Activated T-cell treated with anti-CD3 and anti-CD28 coated beads for 48 hours (primary cell): ENCODE data around the gene FAM174C.

Experiments
- DNase-seq: peaks from one replicate; pipeline ENCODE4 v3.0.0-alpha.2; 2020; ENCODE audit warnings: low read depth

The FAM174C gene

DNA sequence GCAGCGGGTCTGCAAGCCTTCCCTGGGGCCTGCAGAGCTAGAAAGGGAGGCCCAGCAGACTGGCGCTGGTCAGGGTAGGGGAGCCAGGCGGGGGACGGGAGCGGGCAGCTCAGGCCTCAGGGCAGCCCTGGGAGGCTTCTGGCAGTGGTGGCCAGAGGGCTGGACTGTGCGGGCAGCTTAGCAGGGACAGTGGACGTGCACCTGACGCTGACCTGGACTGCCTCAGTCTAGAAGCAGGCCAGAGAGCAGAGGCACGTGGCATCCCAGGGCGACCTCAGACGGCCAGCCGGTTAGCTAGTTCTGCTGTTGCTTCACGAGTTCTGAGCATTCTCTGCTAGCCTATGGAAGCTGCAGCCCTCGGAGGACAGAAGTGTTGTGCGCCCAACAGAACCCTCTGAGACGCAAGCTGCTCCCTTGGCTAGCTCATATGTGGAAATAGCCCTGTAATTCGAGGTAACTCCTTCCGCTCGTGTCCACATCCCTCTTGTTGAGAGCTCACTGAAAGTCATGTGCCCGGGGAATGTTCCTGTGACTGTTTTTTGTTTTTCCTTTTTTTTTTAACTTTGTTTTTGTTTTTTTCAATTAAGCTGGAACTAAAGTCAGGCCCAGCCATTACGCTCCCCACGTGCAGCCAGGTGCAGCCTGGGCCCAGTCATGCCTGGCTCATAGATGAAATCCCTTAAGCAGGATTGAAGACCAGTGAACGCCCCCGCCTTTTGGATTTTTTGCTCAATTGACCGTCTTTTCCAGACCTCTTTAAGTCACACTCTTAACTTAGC, 1.9 kb upstream of the FAM174C start:
- DNase-seq: no peak

DNA sequence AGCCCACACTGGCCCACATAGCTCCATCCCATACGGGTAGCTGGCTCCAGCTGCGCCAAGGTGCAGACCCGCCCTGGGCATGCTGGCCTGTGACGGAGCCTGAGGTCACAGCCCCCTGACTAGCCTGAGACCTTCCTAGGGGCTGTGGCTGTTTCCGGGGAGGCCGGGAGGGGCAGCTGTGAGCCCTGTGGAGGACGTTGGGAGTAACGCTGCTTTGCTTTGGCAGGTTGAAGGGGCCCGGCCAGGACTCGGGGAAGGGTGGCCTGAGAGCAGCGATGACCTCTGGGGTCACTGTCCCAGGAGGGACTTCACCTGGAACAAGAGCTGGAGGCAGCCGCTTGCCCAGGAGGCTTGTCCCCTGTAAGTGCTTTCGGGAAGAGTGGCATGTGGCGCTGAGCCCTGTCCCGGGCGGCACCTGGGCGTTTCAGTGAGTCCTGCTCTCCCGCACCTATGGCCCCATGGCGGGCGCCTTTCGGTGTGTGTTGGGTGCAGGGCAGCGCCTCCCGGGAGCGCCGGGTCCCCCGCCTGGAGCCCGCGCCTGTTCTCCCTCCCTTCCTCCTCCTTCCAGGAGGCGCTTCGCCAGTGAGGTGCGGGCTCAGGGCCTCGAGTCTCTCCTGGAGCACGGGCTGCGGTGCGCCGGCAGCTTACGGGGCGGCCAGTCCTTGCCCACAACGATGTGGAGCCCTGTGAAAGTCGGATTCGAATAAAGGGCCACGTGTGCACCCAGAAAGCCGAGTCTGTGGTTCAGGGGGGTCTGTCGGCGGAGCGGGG, 1.1 kb upstream of the FAM174C start:
- no peak for DNase-seq

DNA sequence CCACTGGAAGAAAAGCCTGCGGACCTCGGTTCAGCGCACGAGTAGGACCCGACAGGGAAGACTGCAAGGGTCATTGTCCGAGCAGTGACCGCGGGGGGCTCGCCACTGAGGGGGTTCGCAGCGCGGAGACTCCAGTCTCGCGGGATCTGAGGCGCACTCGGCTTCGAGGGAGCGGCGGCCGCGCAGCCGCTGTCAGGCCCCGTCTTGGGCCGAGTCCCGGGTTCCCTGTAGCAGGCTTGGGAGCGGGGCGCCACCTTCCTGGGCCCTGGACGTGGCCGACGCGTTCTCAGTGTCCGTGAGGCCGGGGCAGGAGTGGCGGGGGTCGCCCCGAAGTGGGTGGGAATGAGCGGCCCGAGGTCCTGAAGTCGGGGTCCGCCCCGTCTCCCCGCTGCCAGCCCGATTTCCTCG, 474 bp upstream of the FAM174C start:
- no peak for DNase-seq

DNA sequence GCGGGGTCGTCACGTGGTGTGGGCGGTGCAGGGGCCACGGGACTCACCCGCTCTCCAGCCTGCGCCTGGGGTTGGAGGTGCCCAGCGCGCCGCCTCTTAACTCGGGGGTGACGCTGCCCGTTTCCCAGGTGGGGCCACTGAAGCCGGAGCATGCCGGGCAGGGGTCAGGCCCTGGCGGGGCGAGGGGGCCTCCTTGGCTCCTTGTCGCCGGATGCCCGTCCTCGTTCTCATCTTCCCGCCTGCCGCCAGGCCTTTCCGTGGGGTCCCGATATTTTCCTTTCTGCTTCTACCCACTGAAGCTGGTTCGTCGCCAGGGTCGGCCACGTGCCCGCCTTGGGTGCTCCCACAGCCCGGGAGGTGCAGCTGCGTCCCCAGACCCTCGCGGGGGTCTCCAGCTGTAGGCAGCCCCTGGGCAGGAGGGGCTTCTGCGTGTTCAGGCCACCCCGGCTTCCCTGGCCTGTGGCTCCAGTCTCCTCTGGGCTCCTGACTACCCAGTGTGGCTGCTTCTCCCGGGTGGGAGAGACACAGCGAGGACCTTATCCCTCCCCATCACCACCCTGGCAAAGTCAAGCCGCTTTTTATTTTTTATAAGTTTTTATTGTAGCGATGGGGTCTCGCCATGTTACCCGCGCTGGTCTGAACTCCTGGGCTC, 772 bp downstream of the FAM174C start:
- DNase-seq: no peak

DNA sequence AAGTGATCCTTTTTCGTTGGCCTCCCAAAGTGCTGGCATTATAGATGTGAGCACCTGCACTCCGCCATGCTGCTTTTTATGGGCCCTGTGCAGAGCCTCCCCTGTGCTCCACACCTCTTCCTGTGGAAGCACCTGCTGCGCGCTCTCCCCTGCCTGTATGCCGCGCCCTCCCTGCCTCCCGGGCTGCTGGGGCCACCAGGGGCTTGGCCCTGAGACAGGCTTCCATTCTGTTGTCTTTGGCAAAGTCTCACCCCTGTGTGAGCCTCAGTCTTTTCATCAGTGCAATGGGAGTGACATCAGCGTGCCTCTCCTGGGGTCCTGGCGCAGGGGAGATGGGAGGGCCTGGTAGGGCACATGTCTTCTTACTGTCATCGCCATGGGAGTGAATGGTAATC, 1.3 kb downstream of the FAM174C start:
- DNase-seq: peak; percentile 33

DNA sequence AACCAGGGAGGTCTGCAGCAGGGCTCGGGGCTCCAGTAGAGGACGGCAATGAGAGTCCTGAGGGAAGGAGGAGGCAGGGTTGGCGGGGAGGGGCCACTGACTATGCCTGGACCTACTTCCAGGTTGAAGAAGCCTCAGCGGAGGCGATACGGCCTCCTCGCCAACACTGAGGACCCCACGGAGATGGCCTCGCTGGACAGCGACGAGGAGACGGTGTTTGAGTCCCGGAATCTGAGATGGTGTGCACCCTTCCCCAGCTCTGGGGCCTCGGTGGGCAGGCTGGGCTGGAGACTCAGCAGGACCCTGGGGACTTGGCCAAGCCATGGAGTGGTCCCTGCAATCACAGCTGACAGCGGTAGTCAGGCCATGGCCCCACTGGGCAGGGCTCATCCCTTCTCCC, 1.7 kb downstream of the FAM174C start:
- DNase-seq: no peak

DNA sequence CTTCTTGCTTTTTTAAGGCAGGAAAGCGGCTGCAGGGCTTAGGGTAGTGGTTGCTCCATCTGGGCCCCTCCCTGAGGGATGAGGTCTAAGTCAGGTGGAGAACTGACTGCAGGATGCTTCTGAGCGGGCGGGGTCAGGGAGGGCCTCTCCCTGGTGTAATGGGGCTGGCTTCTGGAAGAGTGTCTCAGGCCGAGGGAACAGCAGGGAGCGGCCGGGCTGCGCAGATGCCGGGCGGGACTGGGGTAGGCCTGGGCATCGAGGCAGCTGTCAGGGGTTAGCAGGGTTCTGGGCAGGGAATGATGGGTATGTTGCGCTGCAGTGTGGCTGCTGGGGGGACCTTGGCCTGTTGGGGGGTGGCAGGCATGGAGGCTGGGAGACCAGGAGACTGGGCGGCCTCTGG, 2.7 kb downstream of the FAM174C start:
- no peak for DNase-seq

DNA sequence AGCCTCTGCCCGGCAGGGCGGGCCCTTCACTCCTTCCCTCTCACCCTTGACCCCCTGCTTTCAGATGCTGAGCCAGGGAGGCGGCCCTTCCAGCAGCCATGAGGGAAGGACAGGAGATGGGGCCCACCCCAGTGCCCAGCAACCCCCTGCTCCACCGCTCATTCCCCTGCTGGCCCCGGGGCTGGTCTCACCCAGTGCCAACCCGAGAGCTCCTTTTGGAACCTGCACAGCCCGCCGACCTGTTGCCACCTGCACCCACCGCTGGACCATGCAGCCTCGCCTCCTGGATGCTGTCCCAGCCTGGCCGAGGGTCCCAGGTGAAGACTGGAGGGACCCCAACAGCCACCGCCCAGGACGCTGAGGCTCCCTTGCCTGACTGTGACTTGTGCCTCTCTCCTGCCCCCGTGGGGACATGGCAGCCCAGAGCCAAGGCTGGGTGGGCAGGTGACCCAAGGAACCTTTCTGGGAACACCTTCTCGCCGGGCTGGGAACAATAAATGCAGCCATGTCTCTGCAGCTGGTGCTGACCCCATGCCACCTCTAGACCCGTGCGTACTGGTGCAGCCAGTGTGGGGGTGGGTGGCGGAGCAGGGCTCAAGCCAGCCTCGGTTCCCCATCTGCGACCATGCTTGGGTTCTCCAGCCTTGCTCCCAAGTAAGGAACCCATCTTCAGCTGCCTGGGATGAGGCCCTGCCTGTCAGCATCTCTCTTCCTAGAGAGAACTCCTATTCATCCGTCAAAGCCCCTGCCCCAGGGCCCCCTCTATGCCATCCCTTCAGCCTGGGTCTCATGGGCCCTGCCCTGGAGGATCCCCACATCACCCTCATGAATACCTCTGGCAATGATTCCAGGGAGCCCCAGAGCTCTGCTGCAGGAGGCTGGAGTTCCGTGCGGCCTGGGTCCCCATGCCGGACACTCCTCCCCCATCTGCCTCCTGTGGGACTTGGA, 3.7 kb downstream of the FAM174C start:
- no peak for DNase-seq

DNA sequence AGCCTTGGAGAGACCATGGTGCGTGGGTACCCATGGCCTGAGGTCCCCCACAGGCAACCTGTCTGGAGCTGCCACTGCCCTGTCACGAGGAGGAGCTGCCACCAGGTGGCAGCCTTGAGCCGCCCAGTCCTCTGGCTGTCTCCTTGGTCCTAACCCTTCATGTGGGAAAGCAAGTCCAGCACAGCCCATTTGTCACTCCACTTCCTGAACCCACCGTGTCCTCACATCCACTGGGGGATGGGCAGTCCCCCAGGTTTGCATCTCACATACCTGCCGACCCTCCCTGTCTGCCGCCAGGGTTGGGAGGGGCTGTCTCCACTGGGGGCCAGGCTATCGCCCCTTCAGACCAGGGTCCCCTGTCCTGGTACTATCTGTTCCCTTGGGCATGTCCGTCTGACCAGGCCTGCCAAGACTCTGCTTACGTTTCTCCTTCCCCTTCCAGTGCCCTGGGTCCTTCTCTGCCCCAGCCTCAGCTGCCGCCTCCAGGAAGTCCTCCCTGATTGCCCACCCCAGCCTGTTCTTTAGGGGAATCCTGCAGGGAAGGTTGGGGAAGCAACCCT, 4.5 kb downstream of the FAM174C start:
- peak; percentile 81 for DNase-seq

DNA sequence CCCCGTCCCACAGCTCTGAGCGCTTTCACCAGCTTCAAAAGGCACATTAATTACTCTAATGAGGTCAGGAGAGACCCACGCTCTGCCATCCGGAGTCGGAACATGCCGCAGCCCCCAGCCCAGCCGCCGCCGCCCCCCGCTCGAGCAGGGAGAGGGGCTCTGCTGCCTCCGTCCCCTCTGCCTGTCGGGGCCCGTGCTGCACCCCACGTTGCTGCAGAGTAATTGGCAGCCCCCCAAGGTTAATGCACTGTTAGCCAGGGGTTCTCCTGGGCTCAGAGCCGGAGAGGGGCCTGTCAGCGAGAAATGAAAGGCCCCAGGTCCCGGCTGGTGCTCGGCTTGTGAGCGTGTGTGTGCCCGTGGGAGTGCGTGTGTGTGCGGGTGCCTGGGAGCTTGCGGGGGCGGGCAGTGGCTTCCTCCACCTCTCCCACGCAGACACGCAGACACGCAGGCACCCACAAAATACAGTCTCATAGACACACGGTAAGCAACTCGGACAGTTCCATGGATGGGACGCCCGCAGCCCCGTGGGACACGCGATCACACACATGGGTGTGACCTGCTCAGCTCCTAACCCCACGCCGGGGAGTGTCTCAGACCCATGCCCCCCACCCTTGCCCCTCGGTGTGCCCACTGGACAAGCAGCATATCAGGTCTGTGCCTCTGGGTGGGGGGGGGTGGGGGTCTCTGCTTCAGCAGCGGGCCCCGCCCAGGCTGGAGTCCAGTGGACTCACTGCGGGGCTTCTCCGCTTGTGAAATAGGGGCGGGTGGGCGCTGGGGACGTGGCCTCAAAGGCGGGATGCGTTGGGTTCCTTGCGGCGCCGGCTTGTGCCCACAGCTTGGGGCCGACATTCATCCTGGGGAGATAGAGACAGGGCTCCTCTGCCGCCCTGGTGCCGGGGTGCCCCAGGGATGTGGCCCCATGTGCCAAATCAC, 5.6 kb downstream of the FAM174C start:
- DNase-seq: no peak

DNA sequence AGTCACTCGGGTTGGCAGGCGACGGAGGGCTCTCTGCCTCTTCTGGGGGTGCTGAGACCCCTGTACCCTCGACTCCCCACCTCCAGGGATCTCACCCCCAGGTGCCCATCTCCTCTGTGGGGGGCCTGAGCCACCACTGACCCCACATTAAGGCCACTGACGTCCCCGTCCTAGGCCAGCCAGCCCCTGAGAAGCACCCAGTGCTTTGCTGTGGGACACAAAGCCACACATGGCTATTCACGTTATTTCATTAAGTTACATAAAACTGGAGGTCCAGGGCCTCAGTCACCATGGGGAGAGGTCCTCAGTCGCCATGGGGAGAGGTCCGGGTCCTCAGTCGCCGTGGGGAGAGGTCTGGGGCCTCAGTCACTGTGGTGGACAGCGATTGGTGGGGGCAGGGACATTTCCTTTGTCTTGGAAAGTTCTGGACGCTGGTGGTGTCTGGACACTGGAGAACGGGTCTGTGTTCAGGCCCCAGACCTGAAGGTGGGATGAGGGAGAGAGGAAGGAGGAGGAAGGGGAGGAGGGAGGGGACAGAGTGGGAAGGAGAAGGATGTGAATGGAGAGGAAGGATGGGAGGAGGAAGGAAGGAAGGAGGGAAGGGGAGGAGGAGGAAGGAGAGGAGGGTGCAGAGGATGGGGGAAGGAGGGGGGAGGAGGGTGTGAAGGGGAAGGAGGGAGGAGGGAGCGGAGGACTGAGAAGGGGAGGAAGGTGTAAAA, 6.4 kb downstream of the FAM174C start:
- no peak for DNase-seq

DNA sequence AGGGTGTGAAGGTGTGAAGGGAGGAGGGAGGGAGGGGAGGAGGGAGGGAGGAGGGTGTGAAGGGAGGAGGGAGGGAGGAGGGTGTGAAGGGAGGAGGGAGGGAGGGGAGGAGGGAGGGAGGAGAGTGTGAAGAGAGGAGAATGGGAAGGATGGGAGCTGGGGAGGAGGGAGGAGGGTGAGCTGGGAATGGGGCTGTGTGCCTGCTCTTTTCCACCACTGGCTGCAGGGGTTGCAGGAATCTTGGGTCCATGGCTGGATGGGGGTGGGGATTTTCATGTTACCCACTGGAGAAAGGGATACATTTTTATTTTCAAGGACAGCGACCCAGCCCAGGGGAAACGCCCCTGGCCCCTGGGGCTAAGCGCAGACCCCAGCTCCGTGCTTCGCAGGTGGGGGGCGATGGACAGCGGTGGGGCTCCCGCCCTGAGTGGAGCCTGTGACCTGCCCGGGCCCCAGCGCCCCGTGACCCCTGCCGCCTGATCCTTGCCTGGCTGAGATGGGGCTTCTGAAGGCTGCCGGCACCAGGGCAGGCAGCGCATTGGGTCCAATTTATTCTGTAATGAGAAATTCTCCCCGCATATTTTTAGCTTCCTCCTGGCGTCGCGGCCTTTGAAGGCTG, 7.4 kb downstream of the FAM174C start:
- no peak for DNase-seq

DNA sequence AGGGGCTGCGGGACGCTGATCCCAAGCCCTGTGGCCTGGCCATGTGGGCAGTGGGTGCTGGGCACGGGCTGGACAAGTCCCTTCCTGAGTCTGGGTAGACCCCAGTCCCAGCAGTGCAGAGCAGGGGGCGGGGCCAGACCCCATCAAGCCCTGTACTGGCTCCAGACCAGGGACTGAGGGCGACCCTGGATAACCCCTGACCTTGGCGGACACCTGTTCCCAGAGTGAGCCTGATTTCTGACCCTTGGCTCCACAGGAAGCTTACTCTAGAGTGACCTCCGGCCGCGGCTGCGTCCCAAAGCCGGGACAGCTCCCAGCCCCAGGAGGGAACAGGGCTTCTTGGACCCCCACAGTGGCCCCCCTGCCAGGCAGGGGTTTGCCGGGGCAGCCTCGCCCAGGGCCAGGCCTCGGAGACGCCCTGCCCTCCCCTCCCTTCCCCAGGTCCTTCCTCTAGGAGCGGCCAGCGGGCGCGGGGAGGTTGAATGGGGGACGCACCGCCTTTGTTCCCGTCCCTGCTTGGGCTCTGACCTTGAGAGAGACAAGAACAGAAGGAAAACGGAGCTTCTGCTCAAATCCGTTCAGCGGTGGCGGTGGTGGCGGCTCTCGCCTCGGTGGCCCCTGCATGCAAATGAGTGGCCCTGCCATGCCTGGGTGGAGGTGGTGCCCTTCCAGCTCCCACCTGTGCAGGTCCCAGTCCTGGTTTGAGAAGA, 8.0 kb downstream of the FAM174C start:
- DNase-seq: no peak

DNA sequence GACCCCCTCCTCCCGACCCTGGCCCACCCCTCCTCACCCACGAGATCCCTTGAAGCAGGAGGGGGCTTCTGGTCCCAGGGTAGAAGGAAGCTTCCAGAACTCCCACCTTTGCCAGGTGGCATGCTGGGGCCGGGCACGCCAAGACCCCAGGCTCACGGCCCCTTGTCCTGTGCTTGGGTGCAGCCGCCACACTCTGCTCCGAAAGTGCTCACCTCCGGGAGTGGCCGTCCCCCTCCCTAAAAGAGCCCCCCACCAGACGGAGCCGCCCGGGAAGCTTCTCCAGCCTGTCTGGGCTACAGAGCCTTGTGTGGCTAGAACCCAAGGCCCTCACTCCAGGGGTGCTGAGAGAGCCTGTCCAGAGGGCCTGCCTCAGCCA, 8.6 kb downstream of the FAM174C start:
- DNase-seq: no peak

DNA sequence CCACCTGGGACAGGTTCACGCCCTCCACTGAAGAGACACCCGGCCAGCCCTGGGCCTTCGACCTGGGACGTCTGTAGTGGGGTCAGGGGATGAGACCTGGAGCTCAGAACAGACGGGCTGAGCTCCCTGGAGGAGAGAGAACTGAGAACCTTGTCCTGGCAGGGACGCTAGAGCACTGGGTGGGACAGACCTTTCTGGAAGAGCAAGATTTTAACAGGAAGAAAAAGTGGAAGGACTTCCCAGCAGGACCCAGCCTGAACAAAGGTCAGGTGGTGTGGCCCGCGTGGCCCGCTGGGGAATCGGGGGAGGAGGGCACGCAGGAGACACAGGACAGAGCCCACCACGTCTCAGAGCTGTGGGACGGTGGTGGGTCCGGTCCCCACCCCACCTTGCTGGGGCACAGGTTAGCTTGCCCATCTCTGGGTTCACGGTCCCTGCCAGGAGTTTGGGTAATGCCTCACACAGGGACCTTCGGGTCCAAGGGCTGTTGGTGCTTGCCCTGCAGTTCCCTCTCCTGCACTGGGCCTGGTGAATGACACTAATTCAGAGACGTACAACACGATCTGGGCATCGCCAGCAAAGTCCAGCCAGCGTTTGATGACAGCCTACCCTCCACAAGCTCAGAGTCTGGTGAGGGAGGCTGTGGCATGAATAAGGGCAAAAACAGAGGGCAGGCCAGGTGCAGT, 9.1 kb downstream of the FAM174C start:
- DNase-seq: no peak

DNA sequence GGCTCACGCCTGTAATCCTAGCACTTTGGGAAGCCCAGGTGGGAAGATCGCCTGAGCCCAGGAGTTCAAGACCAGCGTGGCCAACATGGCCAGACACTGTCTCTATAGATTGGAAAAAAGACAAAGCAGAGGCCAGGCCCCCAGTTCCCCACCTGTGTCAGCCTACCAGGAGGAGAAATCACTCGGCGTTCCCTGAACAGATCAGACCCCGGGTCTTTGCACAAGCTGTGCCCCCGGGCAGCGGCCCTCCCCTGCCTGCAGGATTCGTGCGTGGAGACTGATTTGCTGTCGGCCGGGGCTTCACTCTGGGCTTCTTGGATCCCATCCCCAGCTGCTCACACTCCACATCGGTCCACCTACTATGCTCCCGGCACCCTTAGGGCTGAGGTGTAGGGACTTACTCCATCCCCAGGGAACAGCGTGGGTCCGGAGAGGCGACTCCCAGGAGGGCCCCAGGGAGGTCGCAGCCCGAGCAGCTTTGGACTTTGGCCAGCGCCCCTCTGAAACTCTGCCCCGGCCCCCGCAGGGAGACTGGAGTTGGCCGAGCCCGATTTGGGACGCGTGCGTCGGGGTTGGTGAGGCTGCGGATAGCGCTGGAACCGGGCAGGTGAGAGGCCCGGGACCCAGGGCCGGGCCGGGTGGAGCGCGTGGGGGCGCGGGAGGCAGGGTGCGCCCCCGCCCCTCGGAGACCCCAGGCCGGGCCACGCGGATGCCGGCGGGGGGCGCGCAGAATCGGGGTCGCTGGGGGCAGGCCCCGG, 9.8 kb downstream of the FAM174C start:
- DNase-seq: no peak

DNA sequence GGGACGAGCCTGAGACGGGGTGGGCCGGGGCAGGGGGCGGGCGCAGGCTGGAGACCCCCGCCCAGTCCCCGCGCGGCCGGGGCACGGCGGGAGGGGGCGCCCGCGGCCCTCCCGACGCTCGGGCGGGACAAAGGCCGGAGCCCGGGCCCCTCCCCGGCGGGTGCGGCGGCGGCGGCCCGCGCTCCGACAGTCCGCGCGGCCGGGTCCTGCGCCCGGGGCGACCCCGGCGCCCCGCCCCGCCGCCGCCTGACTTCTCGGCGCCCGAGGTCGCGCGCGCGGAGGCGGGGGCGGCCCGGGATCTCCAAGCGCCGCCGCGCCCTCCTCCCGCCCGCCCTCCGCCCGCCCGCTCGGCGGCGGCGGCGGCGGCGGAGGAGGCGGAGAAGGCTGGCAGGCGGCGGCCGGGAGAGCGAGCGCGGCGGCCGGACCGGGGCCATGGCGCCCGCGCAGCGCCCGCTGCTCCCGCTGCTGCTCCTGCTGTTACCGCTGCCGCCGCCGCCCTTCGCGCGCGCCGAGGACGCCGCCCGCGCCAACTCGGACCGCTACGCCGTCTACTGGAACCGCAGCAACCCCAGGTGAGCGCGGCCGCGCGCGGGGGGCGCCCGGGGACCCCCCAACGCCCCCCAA, 10.5 kb downstream of the FAM174C start, which contains the start of gene EFNA2:
TSS of gene EFNA2 (plus strand) at position 137 of the 624 bp plus-strand sequence. CDS start at position 433, 296 bp downstream.
- DNase-seq: no peak
